ENCODE data around the gene CCDC12.

GRCh38 chr3:46947981-46948791 is 28.4 kb downstream of the CCDC12 start:
- TF ChIP-seq YY1 (IDR thresholded peaks at IDR 0.05; ENCODE audit: low read depth) (no peak), FOSL2 (IDR thresholded peaks at IDR 0.05; ENCODE audit: borderline replicate concordance, low read depth) (no peak), SMC3 (IDR thresholded peaks at IDR 0.05; ENCODE audit: low read depth, low read length) (peak; percentile 3; the same call in 1 of the 2 replicates), CTCF (IDR thresholded peaks at IDR 0.05) (no peak), USF1 (IDR thresholded peaks at IDR 0.05; ENCODE audit: borderline replicate concordance, low read depth) (no peak), TEAD4 (IDR thresholded peaks at IDR 0.05; ENCODE audit: borderline replicate concordance, insufficient read depth) (no peak), EZH2phosphoT487 (IDR thresholded peaks at IDR 0.05; ENCODE audit: borderline replicate concordance, low read depth) (no peak), RFX5 (IDR thresholded peaks at IDR 0.05; ENCODE audit: low read length) (no peak), FOXM1 (IDR thresholded peaks at IDR 0.05; ENCODE audit: low read depth) (no peak), CHD2 (IDR thresholded peaks at IDR 0.05; ENCODE audit: low read length, partially characterized antibody) (no peak), GATA2 (CRISPR knock-in tag; IDR thresholded peaks at IDR 0.05) (peak; percentile 78)
- TF ChIP-seq, protein P1, sequence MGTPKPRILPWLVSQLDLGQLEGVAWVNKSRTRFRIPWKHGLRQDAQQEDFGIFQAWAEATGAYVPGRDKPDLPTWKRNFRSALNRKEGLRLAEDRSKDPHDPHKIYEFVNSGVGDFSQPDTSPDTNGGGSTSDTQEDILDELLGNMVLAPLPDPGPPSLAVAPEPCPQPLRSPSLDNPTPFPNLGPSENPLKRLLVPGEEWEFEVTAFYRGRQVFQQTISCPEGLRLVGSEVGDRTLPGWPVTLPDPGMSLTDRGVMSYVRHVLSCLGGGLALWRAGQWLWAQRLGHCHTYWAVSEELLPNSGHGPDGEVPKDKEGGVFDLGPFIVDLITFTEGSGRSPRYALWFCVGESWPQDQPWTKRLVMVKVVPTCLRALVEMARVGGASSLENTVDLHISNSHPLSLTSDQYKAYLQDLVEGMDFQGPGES (IDR thresholded peaks at IDR 0.05; ENCODE audit: low read depth, low read length) = no peak

Data from SK-N-SH (cell line).